ENCODE results near the gene RESF1. TPM values are rescaled to one million over a fixed set of nuclear protein-coding genes. Genes with fewer than 3 reads are reported as not detected.

Gene RESF1
- total and polyA plus RNA-seq, 2 of the 13 experiments (the other 11 are each of a cell fraction or from before 2014, with no cell fraction given), result 7.9 to 16.8 TPM

DNA sequence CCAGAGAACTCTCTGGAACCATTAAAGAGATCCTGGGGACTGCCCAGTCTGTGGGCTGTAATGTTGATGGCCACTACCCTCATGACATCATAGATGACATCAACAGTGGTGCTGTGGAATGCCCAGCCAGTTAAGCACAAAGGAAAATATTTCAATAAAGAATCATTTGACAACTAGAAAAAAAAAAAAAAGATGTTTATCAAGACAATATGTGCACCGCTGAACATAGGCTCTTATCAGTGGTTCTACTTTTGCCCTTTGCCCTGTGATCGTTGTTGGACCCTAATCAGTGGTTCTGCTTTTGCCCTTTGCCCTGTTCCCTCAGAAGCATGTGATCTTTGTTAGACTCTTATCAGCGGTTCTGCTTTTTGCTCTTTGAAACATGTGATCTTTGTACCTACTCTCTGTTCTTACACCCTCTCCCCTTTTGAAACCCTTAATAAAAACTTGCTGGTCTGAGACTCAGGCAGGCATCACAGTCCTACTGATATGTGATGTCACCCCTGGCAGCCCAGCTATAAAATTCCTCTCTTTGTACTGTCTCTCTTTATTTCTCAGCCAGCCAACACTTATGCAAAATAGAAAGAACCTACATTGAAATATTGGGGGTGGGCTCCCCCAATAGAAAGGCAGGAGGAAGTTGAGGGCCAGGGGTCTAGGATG is 10.4 kb upstream of the RESF1 start (continued):
- TF ChIP-seq HMG20B (CRISPR knock-in tag; conservative IDR thresholded peaks at IDR 0.05), result peak; percentile 73
- TF ChIP-seq NCOR1 (IDR thresholded peaks at IDR 0.05; ENCODE audit: borderline replicate concordance, low read length), result peak; percentile 96
- peak; percentile 18; the same call in 1 of the 2 replicates for TF ChIP-seq RXRA (CRISPR knock-in tag; IDR thresholded peaks at IDR 0.05)
- TF ChIP-seq IRF2 (CRISPR knock-in tag; IDR thresholded peaks at IDR 0.05), result 0 out of 2 replicates have a peak, but pooled peaks have one; percentile 18
- TF ChIP-seq ZNF501 (CRISPR knock-in tag; IDR thresholded peaks at IDR 0.05), result peak; percentile 57; the same call in 1 of the 2 replicates
- TF ChIP-seq, protein P1, sequence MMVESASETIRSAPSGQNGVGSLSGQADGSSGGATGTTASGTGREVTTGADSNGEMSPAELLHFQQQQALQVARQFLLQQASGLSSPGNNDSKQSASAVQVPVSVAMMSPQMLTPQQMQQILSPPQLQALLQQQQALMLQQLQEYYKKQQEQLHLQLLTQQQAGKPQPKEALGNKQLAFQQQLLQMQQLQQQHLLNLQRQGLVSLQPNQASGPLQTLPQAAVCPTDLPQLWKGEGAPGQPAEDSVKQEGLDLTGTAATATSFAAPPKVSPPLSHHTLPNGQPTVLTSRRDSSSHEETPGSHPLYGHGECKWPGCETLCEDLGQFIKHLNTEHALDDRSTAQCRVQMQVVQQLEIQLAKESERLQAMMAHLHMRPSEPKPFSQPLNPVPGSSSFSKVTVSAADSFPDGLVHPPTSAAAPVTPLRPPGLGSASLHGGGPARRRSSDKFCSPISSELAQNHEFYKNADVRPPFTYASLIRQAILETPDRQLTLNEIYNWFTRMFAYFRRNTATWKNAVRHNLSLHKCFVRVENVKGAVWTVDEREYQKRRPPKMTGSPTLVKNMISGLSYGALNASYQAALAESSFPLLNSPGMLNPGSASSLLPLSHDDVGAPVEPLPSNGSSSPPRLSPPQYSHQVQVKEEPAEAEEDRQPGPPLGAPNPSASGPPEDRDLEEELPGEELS (CRISPR knock-in tag; IDR thresholded peaks at IDR 0.05), result peak; percentile 53; the same call in 1 of the 2 replicates
- peak; percentile 50; the same call in 1 of the 2 replicates for TF ChIP-seq REPIN1 (CRISPR knock-in tag; IDR thresholded peaks at IDR 0.05; ENCODE audit: borderline replicate concordance, low read depth)
- TF ChIP-seq, protein P2, sequence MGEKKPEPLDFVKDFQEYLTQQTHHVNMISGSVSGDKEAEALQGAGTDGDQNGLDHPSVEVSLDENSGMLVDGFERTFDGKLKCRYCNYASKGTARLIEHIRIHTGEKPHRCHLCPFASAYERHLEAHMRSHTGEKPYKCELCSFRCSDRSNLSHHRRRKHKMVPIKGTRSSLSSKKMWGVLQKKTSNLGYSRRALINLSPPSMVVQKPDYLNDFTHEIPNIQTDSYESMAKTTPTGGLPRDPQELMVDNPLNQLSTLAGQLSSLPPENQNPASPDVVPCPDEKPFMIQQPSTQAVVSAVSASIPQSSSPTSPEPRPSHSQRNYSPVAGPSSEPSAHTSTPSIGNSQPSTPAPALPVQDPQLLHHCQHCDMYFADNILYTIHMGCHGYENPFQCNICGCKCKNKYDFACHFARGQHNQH (CRISPR knock-in tag; IDR thresholded peaks at IDR 0.05), result peak; percentile 37; the same call in 1 of the 2 replicates
- TF ChIP-seq, protein P3, sequence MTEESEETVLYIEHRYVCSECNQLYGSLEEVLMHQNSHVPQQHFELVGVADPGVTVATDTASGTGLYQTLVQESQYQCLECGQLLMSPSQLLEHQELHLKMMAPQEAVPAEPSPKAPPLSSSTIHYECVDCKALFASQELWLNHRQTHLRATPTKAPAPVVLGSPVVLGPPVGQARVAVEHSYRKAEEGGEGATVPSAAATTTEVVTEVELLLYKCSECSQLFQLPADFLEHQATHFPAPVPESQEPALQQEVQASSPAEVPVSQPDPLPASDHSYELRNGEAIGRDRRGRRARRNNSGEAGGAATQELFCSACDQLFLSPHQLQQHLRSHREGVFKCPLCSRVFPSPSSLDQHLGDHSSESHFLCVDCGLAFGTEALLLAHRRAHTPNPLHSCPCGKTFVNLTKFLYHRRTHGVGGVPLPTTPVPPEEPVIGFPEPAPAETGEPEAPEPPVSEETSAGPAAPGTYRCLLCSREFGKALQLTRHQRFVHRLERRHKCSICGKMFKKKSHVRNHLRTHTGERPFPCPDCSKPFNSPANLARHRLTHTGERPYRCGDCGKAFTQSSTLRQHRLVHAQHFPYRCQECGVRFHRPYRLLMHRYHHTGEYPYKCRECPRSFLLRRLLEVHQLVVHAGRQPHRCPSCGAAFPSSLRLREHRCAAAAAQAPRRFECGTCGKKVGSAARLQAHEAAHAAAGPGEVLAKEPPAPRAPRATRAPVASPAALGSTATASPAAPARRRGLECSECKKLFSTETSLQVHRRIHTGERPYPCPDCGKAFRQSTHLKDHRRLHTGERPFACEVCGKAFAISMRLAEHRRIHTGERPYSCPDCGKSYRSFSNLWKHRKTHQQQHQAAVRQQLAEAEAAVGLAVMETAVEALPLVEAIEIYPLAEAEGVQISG (CRISPR knock-in tag; IDR thresholded peaks at IDR 0.05), result 0 out of 2 replicates have a peak, but pooled peaks have one; percentile 33
- peak; percentile 46; the same call in 1 of the 2 replicates for TF ChIP-seq FOXK2 (IDR thresholded peaks at IDR 0.05)
- TF ChIP-seq, protein P4, sequence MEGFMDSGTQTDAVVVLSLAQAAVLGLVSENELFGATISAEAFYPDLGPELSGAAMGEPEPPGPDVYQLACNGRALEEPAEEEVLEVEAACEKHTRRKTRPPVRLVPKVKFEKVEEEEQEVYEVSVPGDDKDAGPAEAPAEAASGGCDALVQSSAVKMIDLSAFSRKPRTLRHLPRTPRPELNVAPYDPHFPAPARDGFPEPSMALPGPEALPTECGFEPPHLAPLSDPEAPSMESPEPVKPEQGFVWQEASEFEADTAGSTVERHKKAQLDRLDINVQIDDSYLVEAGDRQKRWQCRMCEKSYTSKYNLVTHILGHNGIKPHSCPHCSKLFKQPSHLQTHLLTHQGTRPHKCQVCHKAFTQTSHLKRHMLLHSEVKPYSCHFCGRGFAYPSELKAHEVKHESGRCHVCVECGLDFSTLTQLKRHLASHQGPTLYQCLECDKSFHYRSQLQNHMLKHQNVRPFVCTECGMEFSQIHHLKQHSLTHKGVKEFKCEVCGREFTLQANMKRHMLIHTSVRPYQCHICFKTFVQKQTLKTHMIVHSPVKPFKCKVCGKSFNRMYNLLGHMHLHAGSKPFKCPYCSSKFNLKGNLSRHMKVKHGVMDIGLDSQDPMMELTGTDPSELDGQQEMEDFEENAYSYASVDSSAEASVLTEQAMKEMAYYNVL (CRISPR knock-in tag; IDR thresholded peaks at IDR 0.05; ENCODE audit: borderline replicate concordance), result peak; percentile 53; the same call in 1 of the 2 replicates
- TF ChIP-seq ZKSCAN1 (IDR thresholded peaks at IDR 0.05; ENCODE audit: low read length), result peak; percentile 50; the same call in 1 of the 2 replicates
- TF ChIP-seq HDAC2 (CRISPR knock-in tag; IDR thresholded peaks at IDR 0.05), result peak; percentile 79
- TF ChIP-seq, protein P5, sequence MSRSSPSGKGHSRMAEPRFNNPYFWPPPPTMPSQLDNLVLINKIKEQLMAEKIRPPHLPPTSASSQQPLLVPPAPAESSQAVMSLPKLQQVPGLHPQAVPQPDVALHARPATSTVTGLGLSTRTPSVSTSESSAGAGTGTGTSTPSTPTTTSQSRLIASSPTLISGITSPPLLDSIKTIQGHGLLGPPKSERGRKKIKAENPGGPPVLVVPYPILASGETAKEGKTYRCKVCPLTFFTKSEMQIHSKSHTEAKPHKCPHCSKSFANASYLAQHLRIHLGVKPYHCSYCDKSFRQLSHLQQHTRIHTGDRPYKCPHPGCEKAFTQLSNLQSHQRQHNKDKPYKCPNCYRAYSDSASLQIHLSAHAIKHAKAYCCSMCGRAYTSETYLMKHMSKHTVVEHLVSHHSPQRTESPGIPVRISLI (CRISPR knock-in tag; IDR thresholded peaks at IDR 0.05; ENCODE audit: borderline replicate concordance), result peak; percentile 84
- TF ChIP-seq JUN (CRISPR knock-in tag; IDR thresholded peaks at IDR 0.05), result 0 out of 2 replicates have a peak, but pooled peaks have one; percentile 55
- peak; percentile 78; the same call in 1 of the 2 replicates for TF ChIP-seq ZMYM3 (CRISPR knock-in tag; IDR thresholded peaks at IDR 0.05)
- TF ChIP-seq CREB1 (IDR thresholded peaks at IDR 0.05), result peak; percentile 48; the same call in 1 of the 2 replicates
- TF ChIP-seq CREB1 (CRISPR knock-in tag; IDR thresholded peaks at IDR 0.05), result peak; percentile 58
- TF ChIP-seq ESRRA (CRISPR knock-in tag; IDR thresholded peaks at IDR 0.05; ENCODE audit: low read depth), result peak; percentile 81; the same call in 1 of the 2 replicates
